CD4-positive, alpha-beta T cell treated with Interleukin-12 subunit alpha and Interleukin-12 subunit beta, for 1 hour (primary cell): ENCODE data around the gene C16orf90.
A peak's percentile ranks its signal among the peaks of the same experiment; 100 is the strongest.

ENCODE experiments used
- DNase-seq: peaks from one replicate; pipeline ENCODE4 v3.0.0-alpha.2; 2020

Gene C16orf90

DNA sequence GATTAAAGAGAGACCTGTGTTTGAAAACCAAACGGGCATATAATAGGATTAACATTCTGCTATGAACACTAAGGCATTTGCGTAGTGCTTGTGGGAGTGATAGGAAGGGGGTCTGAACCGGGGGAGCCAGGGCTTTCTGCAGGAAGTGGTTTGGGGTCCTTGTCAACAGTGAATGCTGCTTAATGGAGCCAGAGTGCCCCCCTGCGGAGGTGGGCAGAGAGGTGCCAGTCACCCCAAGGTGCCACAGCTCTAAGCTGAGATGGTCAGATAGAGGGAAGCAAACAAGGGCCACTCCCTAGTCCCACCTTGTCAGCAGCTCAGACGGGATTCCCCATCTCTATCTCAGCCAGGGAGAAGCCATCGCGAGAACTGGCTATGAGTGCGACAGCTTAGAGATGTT, 34.1 kb downstream of the C16orf90 start:
- peak; percentile 54 for DNase-seq

DNA sequence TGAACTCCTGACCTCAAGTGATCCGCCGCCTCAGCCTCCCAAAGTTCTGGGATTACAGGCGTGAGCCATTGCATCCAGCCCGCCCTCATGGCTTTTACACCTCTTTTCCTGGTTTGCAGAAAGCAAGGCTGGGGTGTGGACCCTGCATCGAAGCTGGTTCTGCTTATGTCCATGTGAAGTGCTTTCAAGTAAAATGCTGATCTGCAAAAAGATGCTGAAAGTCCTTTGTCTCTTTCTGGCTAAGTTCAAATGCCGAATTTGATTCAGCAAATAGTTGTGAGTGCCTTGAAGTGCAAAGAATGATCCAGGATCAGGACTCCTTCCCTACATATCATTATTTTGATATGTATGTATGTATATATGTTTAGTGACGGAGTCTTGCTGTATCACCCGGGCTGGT, 34.7 kb downstream of the C16orf90 start:
- DNase-seq, result no peak

DNA sequence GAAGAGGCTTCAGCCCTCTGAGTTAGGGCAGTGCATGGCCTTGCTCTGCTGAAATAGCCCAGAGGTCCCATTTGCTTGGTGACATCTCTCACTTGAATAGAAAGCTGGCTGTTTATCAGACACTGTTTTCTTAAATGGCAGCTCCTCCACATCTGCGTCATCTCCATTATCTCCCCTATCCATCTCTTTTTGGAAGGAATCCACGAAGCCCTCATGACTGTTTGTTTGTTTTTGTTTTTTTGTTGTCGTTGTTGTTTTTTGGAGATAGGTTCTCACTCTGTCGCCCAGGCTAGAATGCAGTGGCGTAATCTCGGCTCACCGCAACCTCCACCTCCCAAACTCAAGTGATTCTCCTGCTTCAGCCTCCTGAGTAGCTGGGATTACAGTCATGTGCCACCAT, 35.2 kb downstream of the C16orf90 start:
- no peak for DNase-seq

DNA sequence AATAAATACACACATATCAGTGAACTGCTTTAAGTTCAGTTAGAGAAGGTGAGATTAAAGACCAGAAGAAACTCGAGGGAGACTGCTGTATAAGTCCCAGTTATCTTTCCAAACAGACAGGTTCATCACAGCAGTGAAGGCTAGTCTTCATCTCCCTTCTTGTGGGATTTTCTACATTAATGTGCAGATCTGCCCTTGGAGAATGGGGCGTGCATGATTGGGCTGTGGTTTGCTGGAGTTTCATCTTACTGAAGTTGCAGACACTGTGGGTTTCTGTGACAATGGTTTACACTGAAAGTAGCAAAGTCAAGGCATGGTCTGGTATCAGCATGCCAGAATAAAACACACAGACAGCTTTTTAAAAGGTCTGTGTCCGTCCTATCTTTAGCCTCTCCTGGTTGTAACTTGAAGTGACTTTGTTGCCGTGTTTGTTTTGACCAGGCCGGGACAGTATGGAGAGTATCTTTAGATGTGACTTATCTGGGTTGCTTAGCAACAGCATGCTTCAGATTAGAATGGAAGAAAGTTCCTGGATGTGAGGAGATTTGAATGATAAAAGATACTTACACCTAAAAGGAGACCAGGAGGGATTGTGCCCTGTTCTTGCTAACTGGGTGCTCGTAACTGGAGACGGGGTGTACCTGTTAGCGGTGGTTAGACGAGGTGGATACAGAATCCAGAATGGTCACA, 35.7 kb downstream of the C16orf90 start:
- DNase-seq, result peak; percentile 20

DNA sequence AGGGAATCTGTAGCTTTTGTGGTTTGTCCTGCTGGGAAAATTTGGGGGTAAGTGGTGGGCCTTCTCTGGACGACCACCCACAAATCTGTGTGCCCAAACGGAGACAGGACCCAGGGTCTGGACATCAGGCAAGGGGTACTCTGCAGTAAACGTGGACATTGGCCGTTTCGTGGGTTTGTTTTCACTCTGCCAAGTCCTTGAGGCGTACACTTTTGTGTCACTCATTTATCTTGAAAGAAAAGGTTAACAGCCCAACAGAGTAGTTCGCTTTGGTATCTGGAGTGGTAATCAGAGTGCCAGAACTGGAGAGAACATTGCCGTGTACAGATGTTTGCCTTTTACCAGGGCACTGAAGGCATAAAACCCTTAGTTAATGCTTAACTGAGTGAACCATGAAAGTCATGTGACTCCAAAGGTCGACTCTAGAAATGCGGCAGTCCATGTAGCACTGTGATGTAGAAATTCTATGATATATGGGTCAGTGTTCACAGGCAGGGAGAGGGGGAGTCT, 36.4 kb downstream of the C16orf90 start:
- DNase-seq, result peak; percentile 29

DNA sequence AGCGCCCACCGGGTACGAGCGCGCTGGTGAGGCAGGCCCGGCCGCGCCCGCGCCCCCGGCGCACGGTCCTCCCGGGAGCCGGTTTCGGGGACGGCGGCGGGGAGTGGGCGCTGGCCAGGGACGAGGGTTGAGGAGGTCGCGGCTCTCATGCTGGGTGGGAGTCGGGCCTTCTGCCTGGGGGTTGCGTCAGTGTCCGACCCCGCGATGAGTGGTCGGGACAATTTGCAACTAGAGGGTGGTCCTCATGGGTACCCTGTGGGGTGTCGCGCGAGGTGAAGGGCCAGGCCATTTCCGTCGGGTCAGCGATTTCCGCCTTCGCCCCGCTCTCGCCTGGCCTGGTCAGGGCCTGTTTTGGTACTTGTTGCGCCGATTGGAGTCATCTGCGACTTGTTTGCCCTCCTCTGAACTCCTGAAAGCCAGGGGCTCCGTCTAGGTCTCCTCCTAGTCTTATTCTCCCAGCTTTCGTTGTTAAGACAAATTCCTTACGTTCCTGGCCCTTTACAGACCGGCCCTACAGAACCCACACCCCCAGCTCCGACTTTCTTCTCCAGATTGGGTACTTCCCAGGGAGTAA, 36.9 kb downstream of the C16orf90 start:
- DNase-seq, result no peak

DNA sequence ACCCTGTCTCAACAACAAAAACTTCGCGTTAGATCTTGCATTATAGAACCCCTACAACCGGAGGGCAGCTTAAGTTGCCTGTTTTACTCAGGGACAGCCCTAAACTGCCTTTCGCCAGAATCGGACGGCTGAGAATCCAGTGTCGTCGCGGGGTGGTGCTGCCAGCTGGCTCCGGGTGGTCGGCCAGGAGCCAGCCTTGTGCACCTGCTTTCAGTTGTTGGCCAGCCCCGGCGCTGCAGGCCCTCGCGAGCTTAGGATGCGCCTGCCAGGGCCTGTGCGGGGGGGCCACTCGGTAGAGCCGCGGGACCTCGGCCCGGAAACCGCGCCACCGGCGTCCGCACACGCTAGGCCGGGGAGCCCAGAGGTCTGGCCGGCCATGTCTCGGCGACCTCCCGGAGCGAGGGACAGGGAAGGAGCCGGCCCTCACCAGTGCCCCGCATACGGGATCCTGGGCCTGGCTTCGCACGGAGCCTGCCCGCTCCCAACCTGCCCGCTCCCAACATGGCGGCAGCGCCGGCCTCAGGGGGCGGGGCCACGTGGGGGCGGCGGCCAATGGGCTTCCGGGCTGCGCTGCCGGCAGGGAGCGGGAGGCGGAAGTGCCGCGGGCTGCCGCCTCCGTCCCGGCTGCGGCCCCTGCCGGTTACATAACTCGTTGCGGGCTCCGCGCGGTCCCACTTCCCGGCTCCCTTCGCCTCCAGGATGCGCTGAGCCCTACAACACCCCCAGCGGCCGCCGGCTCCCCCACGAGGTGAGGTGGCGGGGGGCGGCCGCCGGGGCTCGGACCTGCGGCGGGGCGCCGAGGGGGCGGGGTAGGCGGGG, 37.6 kb downstream of the C16orf90 start:
- DNase-seq, result peak; percentile 92

DNA sequence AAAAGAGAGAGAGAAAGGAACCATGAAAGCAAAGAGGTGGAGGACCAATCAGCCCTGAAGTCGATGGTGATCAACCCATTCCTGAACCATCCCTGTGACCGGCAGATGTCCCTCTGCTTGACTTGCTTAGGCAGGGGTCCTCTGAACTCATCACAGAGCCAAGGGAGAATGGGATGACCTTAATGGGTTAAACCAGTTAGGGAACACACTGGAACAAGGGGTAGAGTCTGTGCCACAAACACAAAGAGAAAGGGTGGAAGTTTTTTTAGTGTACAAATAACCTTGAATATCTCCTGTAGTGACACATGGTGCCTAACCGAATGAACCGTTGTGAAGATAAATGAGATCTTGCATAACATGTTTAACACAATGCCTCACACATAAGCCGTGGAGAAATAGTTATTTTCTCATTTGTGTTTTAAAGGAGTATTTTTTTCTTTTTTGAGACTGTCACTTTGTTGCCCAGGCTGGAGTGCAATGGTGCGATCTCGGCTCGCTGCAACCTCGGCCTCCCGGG, 40.6 kb downstream of the C16orf90 start:
- DNase-seq, result no peak

DNA sequence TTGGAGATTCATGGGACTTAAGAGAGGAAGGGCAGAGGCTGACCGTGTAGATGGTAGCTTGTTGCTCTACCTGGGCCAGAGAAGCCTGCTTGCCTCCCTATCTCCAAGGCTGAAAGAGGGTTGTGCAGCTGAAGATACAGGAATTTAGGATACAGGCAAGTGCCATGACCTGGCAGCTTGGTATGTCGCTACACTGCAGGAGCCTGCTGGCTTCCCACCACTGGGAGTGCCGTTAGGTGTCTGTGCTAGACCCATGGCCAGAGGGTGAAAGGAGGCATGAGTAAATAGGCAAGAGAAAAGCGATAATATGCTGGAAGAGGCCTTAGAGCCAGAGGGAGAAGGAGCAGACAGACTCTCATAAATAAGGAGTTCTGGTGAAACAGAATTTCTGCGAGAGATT, 41.2 kb downstream of the C16orf90 start:
- DNase-seq, result no peak

DNA sequence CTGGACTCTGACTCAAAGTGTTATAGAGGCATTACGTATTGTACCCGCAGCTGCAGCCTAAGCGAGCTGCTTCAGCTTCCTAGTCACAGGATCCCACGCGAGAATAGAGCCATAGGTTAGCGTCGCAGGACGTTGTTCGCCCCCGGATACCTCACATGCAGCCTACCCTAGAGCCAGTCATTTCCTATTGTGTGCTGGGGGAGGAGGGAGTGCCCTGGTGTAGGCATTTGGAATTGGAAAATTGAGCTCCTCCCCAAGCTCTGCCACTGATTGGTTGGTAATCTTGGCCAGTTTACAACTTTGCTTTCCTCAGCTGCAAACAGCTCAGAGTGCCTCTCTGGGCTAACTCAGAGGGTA, 51.3 kb downstream of the C16orf90 start:
- peak; percentile 28 for DNase-seq
